ENCODE measurements around the gene ZNF774.

- TF ChIP-seq, protein P1, sequence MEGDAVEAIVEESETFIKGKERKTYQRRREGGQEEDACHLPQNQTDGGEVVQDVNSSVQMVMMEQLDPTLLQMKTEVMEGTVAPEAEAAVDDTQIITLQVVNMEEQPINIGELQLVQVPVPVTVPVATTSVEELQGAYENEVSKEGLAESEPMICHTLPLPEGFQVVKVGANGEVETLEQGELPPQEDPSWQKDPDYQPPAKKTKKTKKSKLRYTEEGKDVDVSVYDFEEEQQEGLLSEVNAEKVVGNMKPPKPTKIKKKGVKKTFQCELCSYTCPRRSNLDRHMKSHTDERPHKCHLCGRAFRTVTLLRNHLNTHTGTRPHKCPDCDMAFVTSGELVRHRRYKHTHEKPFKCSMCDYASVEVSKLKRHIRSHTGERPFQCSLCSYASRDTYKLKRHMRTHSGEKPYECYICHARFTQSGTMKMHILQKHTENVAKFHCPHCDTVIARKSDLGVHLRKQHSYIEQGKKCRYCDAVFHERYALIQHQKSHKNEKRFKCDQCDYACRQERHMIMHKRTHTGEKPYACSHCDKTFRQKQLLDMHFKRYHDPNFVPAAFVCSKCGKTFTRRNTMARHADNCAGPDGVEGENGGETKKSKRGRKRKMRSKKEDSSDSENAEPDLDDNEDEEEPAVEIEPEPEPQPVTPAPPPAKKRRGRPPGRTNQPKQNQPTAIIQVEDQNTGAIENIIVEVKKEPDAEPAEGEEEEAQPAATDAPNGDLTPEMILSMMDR (IDR thresholded peaks at IDR 0.05; ENCODE audit: borderline replicate concordance, extremely low read depth, low read length, poor library complexity, severe bottlenecking), result no peak
- no peak for TF ChIP-seq EZH2 (IDR thresholded peaks at IDR 0.05; ENCODE audit: borderline replicate concordance, low read depth, low read length, severe bottlenecking)
Measured at GRCh38 chr15:90327311-90327710, 24.8 kb upstream of the ZNF774 start.

All from DND-41 (cell line).